ENCODE data around the gene ITGB5.
"Not testable (repeated sequence)": the region's sequence is repeated elsewhere in the genome, so short reads cannot be mapped to it uniquely, and the experiment has no call there.

ITGB5 gene

DNA sequence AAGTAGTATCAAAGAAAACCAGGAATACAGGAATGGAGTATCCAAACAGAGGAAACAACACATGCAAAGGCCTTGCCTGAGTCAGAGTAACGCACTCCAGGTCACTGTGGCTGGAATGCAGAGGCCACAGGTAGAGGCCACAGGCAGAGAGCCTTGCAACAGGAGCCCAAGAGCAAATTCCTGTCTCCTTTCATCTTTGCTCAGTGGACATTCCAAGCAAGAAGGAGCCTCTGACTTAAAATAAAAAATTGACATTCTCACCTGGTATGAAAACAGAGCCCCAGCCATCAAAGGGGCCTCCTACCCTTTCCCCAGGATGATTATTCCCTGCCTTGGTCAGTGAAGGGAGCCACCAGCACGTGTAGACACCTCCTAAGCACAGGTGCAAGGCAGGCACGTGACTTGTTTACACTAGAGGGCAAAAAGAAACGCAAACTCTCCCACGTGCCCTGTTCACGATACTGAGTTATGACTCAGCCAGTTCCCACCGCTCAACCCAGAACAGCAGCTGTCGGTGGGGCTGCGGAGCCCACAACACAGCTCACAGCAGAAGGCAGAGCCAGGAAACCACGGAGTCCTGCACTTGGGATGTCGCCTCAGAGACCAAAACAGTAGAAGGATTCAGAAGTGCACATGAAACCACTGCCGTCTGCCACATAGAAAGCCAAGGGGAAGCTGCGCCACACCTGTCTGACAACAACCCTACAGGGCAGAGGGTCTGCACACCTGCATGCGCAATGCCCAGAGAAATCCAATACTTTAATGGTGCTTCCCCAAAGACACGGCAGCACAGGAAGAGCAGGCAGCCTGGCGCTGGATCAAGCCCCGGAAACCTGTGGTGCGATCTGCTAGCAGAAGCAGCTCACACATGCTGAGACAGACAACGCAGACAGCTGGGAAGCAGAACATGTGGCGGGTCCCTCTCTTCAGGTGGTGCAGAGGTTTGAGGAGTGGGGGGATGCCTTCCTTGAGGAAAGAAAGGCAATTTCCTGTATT is 52.1 kb downstream of the ITGB5 start:
- DNase-seq (ENCODE audit: low read depth): peak; percentile 39

- no peak for DNase-seq (ENCODE audit: low read depth)
Observed at GRCh38 chr3:124833710-124834332, 53.3 kb downstream of the ITGB5 start.

DNA sequence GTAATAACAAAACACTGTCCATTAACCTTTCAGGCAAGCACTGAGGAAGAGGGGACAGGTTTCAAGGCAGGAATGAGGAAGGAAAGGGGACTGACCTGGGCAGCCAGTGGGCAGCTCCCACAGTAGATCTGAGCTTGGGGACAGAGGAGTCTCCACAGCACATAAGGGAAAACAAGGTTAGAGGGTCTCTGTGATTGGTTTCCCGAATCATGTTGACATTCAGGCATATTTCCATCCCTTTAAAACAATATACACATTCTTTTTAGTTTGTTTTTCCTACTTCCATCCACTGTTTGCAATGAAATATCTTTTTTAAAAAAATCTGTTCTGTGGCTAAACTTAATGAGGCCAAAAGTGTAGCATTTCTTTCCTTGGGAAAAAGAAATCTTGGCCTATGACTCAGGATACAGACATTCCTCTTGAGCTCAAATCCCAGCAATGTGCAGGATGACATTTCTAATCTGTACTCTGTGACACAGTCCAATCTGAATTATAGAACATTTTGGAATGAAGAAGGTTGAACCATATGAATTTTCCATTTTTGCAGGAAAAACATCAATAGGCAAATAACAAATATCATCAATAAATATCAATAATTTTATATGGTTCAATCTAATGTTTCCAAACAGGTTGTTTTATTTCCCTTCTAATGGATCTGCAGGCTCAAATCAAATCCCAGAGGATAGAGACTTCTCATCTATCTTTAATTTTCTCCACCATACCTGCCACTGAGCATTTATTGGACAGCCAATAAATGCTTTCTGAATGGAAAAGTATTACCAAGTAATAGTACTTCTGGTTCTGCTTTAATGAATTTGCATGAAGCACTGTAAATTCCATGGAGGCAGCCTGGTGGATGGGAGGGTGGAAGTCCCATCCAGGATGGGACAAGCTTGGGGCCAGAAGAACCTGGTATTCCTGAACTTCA is 54.1 kb downstream of the ITGB5 start:
- no peak for DNase-seq (ENCODE audit: low read depth)

DNA sequence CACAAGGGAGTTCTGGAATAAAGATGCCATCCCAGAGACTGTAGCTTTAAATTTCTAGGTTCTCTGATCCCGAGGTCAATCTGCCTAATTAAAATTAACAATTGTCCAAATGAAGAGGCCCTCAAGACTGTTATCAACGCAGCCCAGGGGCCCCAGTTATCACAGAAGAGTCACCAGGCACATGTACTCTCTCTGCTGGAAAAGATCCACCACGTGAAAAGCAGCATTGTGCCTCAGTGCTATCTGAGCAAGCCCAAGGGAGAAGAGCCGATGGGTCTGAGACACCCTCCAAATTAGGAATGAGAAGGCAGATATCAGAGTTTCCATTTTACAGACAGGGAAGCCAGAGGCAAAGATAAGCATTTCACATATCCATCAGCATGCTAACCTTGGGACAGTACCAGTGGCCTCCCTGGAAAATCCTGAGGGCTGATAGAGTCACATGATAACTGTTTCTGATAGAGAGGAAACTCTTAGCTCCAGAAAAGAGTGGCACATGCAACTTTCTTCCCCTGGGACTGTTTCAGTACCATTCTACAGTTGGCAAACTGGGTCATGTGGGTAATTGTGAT is 55.5 kb downstream of the ITGB5 start:
- DNase-seq (ENCODE audit: low read depth): no peak

DNA sequence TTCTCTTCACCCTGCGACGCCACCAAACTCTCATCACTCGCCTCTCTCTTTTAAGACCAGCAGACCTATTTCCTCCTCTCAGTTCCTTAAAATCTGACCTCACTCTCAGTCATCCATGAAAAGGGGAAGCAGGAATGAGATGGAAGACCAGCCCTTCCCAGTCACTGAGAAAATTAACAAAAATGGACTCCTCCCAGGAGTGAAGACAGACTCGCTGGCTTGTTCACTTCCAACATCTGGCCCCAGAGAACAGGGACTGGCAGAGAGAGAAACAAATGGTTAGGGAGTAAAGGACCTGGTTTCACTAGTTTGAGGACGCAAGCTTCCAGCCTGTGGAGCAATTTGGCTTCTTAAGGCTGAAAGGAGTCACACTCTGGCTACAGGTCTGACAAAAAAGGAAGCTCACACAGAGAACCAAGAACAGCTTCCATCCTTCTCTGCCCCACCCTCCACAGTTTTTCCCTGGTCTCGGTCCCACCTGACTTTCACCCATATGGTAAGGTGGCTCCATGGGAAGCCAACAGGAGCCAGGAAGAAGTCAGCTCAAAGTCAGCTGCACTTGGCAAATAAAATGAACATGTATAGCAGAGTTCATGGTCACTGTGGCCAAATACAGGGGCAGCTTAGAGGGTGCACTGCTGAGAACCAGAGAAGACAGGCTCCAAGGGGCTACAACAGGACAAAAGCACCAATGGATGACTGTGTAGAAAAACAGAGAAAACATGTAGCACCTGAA is 57.2 kb downstream of the ITGB5 start:
- no peak for DNase-seq (ENCODE audit: low read depth)

DNA sequence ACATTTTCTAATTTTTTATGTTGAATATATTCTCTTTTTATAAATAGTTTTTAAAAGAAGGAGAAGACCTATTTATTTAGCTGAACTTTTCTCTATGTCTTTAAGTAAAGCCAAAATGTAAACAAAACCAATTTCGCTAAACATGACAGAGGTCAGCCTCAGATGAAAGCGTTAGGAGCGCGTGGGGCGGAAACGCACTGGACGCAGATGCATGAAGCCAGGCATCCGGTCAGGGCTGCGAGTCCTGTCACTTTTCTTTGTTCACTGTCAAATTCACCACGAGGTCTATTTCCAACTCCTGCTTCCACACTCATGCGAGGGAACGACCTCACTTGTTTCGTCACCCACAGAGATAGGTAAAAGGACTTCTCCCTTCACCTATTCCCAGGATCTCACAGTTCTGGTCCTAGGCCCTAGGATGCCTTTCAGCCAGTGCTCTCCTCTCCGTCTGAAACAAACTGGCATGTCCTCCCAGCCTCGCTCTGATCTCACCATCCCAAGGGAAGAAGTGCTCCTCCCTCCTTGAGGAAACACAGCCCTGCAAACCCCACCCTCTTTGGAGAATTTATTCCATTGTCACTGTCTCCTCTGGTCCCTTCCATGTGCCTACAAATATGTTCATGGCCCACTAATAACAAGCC is 57.9 kb downstream of the ITGB5 start:
- DNase-seq (ENCODE audit: low read depth): no peak

DNA sequence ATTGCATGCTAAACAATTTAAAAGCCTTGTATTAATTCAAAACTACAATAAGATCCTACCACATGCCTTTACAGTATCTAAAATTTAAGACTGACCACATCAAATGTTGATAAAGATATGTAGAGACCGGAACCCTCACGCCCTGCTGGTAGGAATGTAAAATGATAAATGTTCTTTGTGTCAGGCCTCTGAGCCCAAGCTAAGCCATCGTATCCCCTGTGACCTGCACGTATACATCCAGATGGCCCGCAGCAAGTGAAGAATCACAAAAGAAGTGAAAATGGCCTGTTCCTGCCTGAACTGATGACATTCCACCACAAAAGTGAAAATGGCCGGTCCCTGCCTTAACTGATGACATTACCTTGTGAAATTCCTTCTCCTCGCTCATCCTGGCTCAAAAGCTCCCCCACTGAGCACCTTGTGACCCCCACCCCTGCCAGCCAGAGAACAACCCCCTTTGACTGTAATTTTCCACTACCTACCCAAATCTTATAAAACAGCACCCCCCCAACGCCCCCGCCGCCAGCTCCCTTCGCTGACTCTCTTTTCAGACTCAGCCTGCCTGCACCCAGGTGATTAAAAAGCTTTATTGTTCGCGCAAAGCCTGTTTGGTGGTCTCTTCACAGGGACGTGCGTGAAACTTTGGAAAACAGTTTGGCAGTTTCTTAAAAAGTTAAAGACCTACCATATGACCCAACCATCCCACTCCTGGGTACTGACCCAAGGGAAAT is 59.5 kb downstream of the ITGB5 start:
- DNase-seq (ENCODE audit: low read depth): not testable (repeated sequence)

DNA sequence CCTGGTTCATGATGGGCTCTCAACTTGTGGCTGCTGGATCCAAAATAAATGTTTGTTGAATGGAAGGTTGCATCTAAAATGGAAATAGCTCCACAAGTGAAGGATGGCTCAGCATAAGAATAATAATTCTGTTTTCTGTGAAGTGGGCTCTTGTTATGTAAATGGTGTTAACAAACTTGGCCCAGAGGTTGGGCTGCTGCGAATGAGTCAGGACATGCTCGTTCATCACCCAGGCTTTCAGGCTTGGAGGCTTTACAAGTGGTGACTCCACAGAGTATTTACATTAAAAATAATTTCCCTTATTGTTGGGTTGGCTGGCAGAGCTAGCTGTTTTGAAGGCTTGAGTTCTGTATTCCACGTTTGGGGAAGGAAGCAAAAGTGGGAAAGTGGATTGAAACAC is 60.5 kb downstream of the ITGB5 start:
- DNase-seq (ENCODE audit: low read depth): no peak

- no peak for DNase-seq (ENCODE audit: low read depth)
Observed at GRCh38 chr3:124824286-124824915, 62.8 kb downstream of the ITGB5 start.

GRCh38 chr3:124823648-124824047 is 63.5 kb downstream of the ITGB5 start:
- no peak for DNase-seq (ENCODE audit: low read depth)

DNA sequence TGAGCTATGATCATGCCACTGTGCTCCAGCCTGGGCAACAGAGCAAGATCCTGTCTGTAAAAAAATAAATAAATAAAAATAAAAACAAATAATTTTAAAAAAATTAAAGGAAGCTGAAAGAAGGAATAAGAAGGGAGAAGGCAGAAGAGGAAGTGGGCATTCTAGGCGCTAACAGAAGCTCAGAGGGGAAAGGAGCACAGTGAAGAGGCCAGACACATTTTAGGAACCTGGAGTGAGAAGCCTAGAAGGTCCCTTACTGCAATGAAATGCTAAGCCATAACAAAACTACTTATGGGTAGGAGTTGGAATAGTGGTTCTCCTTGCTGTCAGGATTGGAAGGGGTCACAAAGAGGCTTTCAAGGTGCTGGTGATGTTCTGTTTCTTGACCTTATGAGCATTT is 64.0 kb downstream of the ITGB5 start:
- DNase-seq (ENCODE audit: low read depth): no peak

- no peak for DNase-seq (ENCODE audit: low read depth)
Observed at GRCh38 chr3:124821356-124821755, 65.8 kb downstream of the ITGB5 start.

DNA sequence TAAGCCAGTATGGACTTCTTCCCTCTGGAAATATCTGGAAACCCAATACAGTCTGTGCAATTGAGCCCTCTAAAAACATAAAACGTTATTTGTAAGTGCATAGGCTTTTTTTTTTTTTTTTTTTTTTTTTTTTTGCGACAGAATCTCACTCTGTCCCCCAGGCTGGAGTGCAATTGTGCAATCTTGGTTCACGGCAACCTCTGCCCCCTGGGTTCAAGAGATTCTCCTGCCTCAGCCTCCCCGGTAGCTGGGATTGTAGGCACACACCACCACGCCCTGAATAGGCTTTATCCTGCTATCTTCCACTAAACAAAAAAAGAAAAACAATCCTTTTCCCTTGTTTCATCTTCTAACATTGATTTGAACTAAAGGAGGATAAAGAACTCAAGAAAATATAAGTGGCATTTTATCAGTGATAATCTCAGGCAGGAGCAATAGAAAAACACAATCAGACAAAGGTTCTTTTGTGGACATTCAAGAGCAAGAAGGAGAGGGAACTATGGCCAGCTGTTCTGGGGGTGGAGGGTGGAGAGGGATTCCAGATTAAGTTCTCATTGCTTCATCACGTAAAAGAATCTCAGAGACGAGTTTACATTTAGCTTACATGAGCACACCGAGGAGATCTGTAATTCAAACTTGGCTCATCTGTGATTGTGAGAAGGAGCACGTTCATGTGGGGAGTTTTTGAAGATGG is 68.6 kb downstream of the ITGB5 start:
- no peak for DNase-seq (ENCODE audit: low read depth)

GRCh38 chr3:124817079-124817478 is 70.1 kb downstream of the ITGB5 start:
- no peak for DNase-seq (ENCODE audit: low read depth)

DNA sequence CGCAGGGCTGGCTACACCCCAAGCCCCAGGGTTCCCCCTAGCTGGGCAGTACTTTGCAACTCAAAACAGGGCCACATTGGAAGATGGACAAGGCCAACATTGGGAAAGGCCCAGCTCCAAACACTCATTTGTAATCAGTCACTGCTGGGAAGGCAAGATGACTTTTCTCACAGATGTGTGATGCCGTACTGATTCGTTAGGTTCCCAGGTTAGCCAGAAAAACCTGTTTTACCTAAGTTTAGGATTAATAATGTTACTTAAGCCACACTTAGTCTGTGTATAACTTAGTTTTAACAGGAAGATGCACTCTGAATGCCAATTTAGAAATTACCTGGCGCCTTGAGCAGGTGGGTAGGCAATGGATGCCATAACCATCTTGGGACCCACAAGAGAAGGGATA is 71.0 kb downstream of the ITGB5 start:
- no peak for DNase-seq (ENCODE audit: low read depth)

DNA sequence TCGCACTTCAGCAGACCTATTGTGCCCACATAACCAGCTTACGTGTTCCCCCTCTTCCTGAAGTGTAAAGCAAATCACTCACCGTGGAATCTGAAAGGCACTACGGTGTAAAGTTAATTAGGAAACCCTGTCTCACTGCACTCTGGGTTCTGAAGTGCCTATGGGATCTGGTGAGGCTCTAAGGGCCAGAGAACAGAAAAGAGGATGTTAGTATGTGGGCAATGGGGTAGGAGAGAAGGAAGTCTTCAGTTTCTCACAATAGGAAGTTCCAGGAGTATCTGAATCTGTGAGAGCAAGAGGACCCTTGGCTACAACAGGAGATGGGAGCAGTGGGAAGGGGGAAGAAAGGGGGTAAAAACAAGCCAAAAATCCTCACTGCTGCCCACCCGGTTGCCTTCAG is 71.4 kb downstream of the ITGB5 start:
- no peak for DNase-seq (ENCODE audit: low read depth)

DNA sequence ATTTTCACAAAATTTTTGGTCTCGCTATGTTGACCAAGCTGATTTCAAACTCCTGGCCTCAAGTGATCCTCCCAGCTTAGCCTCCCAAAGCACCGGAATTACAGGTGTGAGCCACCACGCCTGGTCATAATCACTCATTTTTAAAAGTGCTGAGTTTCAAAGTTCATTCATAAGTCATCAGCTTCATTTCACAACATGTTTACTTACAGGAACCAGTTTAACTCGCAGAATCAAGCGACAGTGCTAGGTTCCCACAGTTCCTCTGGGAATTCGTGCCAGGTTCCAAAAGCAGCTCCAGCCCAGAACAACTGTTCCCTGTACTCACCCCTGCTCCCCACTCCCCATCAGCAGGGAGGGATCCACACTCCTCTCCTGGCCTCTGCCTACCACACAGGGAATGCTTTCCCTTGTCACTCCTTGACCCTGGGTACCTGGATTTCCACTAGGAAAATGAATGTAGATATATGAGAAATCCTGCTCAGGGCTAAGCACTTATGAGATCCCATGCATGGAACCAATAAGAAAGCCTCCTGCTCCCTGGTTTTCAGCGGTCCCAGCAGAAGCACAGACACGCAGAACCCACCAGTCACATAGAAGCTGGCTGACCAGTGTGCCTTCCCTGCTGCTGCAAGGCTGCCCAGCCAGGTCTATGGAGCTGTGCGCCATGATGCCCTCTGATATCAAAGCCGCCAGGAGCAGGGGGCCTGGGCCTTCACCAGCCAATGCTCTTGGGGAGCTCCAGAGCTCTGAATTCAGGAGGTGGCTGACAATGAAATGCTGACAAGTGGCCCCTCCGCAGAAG is 72.3 kb downstream of the ITGB5 start:
- no peak for DNase-seq (ENCODE audit: low read depth)

GRCh38 chr3:124813541-124813940 is 73.6 kb downstream of the ITGB5 start:
- DNase-seq (ENCODE audit: low read depth): no peak

Data from activated T-helper 1 cell treated with Interleukin-2 at 50 U/mL for 16 hours (primary cell).